SW480 (cell line): ENCODE results near the gene SUGP1.

ENCODE experiments used
- DNase-seq: peaks from one replicate; pipeline ENCODE4 v3.0.0-alpha.2; 2016; ENCODE audit warnings: low spot score

SUGP1 gene

DNA sequence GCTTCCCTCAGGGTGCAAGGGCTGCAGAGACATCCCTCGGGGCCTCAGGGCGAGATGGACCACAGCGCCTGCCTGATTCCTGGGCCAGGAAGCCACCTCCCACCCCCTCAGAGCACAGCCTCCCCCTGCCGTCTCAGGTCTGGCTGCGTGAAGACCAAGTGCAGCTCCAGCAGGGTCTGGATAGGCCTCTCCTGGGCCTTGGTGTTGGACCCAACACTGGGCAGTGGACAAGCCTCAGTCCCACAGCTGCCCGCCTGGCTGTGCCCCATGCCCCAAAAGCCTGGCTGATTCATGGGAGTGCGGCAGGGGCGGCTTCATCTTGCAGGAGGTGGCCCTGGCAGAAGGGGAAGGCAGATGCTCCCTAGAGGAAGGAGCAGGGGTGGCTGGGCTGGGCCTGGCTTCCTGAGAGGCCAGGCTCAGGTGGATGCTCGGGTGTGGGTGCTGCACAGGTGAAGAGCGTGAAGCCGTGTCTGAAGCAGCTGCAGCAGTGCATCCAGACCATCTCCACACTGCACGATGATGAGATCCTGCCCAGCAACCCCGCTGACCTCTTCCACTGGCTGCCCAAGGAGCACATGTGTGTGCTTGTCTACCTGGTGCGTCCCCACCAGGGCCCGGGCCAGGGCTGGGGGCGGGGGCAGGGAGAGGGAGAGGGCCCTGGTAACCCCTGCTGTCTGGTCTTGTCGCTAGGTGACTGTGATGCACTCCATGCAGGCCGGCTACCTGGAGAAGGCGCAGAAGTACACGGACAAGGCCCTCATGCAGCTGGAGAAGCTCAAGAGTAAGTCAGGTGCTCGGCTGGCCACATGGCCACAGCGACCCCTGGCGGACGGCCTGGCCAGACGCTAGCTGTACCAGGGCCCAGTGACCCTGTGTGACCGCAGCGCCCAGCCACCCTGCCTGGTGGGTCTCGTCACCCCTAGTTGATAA, 22.0 kb upstream of the SUGP1 start:
- DNase-seq, result peak; percentile 49

DNA sequence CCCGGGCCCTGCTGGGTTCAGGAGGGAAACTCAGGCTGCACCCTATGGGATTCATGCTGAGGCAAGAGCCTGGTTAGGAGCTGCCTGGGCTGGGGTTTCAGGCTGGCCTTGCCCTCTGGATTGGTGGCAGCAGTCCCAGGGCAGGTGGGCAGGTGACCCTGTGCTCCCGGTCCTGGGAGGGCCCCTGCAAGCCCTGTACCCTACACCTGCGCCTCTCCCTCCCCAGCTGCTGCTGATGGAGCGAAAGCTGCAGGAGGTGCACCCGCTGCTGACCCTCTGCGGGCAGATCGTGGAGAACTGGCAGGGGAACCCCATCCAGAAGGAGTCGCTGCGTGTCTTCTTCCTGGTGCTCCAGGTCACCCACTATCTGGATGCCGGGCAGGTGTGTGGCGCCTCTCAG, 20.7 kb upstream of the SUGP1 start:
- DNase-seq, result no peak

DNA sequence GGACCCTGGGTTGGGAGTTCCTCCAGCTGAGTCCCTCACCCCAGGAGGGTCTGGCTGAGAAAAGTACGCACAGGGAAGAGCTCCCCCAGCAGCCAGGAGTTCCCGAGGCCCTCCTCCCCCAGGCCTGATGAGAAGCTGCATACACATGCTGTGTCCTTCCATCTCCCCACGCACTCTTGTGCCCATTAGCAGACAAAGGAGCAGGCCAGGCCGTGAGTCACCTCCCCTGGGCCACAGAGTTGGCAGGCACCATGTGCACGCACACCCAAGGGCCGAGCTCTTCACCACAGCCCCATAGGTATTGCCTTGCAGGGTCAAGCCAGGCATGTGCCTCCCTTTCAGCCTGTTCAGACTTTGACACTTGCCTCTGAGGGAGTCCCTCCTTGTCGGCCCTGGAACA, 17.8 kb upstream of the SUGP1 start:
- DNase-seq, result no peak

DNA sequence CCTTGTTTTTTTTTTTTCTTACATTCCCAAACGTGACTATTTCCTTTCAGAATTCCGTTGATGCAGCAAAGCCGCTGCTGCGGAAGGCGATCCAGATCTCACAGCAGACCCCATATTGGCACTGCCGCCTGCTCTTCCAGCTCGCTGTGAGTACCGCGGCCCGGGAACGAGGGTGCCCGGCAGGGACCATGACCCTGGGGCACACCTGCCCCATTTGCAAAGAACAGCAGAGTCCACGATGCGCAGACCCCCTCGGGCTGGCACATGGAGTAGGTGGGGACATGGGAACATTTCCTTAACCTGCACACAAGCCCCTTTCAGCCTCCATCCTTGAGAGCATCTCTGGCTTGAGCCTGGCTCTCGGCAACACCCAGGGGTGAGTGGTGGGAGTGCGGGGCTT, 16.8 kb upstream of the SUGP1 start:
- no peak for DNase-seq

DNA sequence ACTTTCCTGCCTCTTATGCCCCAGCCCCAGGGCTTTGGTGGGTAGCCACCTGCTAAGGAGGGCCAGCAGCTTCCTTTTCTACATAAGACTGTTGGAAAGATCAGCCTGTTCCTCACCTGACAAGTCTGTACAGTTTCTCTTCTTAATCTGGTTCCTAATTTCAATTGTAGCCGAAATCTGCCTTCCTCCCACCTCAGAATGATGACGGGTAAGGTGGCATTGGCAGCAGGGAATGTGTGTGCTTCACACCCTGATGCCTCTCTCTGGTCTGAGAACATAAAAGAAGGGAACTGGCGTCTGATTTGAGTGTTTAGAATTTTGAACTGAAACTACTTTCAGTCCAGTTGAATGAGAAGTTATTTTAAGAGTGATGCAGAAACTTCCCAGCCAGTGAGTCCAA, 16.3 kb upstream of the SUGP1 start:
- no peak for DNase-seq

DNA sequence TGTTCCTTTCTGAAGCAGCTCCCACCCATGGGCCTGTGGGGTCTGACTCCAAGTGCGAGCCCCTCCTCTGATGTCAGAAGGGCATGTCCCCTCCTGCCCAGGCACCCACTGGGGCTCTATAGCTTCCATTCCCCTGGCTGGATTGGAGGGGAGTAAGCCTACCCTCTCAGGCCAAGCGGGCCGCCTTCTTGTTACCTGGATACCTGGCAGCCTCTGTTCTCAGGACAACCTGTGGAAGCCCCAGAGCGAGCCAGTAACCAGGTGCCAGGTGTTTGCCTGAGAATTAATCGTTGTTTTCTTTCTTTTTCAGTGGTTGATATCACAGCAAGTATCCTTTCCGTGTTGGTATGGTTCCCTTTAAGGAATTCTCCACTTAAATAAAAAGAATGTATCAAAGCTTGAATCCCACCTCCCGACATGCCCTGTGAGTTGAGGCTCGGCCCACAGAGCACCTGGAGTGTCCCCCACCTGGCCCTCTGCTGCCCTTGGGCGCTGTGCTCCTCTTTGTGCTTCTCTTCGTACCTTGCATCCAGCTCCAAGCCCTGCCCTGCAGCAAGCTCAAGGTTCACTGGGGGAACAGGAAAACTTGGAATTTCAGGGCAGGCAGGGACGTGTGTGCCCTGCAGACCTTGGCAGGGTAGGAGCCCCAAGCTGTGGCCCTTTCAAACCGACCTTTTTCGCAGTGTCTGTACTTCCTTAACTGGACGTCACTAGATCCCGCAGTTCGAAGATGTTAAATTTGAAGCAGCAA, 15.3 kb upstream of the SUGP1 start:
- no peak for DNase-seq

DNA sequence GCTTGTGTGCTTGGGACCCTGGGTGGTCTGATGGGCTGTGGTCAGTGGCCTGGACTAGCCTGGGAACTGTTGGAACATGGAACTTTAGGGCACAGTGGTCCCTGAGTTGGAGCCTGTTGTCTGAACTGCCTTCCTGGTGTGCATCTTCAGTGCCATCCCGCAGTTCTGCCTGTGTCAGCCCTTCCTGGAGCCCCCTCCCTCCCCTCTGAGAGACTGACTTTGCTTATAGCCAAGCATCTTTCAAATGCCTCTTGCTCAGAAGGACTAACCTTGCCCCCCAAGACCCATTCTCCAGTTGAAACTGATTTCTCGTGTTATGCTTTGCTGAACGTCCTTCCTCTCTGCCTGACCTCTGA, 14.7 kb upstream of the SUGP1 start:
- no peak for DNase-seq

DNA sequence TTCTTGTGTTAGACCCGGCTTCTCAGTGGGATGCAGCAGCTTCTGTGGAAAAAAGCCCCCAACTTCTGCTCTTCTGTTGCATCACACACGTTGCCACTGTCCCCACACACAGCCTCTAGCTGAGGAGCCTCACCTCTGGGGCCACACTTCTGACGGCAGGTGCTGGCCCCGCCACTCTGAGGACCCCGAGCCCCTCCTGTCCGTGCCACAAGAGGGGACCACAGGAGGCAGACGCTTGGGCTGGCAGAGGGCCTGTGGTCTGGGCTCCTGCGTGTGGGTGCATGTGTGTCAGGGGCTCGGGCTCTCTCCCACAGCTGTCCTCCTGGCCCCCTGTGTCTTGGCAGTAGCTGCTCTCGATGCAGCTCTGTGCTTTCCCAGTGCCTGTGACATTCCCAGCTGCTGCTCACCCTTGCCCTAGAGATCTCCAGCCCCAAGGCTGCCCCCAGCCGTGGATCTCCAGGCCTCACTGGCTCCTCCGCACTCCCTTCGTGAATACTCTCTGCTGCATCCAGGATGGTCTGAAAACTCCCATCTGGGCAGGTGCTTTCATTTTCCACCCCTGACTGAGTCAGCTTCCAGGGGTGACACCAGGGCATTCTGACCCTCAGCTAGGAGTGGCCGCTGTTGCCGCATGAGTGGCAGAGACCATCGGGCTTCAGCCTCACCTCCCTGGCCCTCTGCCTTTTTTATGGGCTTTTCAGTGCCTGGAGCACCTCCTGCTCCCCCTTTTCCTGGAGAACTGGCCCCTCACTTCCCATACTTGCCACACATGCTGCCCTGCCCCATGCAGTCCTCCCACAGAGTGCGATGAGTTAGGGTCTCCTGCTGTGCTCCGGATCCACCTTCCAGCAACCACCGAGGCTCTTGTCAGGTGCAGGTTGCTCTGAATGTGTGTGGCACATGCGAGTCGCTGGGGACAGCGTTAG, 14.0 kb upstream of the SUGP1 start:
- no peak for DNase-seq

DNA sequence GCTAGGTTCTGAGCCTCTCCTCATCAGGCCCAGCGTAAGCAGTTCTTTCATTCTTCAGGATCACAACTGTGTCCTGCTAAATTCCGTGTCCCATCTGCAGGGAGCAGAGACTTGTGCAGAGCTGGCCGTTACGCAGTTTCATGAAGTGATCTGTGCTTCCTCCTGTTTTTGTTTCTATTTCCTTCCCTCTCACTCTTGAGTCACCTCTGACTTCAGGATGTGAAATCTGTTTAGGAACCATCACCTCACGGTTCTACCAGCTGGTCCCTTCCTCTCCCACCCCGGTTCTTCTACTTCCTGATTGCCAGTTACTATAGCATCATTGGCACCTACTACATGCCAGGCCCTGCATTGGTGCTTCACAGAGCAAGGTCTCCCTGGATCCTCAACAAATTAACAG, 8.8 kb upstream of the SUGP1 start:
- no peak for DNase-seq

DNA sequence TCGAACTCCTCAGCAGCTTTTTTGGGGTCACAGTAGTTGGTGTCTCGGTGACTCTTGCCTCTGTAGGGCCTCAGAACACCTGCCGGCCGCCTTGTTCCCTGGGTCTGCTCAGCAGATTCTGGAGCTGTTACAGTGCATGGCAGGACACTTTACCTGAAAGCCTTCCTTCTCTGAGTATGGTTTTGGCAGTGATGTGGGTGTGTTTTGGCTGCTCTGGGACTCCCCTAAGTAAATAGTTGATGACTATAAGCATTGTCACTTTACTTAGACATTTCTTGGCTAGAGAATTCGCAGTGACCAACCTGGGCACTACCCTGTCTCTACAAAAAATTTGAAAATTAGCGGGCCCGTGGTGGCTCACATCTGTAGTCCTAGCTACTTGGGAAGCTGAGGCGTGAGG, 7.4 kb upstream of the SUGP1 start:
- no peak for DNase-seq

DNA sequence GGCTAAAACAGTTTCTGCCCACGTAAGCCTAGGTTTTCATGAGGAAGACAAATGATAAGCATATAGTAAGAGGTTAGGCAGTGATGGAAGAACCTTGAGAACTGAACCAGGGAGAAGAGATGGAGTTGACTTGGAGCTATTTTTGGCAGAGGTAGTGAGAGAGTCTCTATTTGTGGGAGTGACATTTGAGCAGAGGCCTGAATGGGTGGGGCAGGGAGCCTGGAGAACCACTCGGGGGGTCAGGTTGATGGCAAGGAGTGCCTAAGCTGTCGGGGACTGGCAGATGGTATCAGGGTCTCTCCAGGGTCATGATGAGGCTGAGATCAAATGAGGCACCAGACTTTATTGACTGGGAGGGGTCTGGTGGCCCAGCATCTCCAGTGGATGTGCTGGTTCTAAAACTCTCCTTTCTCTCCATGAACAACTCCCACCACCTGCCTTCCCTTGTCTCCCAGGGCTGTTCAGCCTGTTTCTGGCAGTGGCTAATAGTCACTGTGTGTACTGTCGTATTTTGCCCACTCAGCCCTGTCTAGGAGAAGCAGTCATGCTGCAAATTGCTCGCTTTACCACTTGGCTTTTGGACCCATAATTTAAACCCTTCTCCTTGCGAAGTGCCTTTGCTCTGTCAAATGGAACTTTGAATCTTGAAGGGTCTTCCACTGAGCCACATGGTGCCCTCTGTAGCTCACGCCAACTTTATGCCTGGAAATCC, 3.9 kb upstream of the SUGP1 start:
- no peak for DNase-seq

DNA sequence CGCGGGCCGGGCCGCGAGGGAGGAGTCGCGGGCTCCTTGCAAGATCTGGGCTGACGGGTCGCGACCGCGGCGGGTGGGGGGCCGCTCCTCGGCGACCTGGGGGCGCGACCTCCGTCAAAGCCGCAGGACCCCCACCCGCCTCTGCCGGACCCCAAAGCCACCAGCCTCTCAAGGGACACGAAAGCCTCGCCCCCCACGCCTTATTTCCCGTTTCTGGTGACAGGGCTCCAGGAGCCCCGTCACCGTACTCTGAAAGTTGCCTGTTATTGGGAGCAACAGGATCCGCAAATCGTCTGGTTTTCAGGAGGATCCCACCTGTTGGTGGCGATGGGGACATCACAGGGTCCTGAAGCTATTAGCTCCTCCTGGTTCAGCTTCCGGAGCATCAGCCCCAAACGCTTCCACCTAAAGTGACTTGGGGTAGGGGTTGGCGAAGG, 850 bp upstream of the SUGP1 start:
- peak; percentile 33 for DNase-seq

DNA sequence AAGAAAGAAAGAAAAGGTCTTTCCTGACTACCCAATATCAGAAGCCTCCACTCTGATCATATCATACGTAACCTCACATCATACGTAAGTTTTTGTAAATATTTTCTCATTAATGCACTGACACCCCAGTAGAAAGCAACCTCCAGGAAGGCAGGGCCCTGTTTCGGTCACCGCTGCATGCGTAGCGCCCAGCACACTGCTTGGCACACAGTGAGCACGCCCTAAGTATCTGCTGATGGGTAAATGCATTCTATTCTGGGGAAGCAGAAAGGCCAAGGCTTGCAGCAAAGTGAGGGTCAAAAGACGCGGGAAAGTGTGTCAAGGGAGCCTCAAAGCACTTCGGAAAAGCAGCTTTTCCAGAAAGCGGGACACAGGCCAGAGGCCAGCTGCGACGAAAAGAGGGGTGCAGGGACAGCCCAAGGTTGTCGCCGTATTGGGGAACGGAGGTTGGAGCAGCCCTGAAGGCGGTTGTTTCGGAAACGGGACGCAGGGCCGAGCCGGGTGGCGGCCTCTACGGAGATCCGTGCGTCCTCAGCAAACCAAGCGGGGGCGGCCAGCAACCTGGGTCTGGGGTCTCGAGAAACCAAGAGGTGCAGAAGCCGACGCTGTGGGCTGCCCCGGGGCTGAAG, 463 bp downstream of the SUGP1 start:
- DNase-seq, result no peak

DNA sequence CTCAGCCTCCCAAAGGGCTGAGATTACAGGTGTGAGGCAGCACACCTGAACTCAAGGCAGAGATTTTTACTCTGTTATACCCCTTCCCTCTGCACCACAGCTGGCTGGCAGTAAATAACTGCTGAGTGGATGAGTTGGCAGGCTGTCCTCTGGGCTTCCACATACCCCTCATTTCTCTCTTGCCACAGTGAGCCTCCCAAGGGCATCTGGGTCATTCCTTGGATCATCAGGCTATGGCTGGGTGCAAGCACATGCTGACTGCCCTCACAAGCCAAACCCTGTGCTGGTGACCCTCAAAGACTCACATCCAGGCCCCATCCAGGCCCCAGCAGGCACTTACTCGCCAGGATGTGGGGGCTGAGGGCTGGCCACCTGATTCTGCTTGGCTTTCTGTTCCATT, 4.2 kb downstream of the SUGP1 start:
- no peak for DNase-seq

DNA sequence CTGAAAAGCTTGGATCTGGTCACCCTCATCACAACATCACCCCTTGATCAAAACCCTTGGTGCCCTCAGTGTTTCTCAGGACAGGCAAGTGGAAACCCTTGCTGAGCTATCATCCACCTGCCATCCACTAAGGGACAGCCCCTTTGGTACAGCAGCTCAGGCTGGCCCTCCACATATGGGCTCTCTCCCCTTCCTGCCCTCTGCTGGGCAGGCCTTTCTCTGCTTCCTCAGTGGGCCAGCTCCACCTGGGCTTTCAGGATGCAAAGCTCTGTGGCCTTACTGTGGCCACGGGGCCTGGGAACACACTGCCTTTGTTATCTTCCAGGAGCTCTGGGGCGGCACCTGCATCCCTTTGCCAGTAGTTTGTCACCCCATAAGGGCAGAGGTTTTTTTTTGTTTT, 4.9 kb downstream of the SUGP1 start:
- no peak for DNase-seq

DNA sequence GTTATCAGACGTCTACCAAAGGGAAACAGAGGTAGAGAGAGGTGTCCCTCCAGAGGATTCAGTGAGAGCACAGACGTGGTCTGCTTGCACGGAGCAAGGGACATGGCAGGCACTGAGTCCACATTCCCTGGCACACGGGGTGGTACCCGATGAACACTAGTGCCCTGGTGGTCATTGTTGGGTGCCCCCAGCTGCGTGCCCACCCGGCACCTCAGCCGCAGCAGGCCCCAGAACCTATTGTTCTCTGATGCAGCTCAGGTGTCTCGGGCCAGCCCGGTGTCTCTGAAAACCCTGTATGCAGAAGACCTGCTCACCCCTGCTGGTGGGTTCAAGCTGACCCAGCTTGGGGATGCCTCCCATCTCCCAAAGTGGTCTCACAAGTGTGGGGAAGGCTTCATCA, 11.9 kb downstream of the SUGP1 start:
- DNase-seq, result no peak

DNA sequence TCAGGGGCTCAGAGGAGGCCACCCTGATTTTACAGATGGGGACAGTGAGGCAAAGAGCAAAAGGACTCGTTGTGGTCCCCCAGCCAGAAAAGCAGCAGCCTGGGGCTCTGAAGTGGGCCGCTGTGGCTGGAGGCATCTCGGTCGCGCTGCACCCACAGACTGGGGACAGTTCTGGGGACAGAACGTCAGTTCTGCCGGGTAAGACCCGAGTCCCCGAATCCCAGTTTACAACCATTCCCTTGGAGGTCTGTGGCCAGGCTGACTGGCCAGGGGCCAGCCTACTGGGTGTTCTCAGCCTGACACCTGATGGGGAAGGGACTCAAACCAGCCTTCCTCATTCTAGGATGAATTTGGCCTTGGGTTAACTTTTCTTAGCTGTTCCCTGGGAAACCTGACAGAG, 14.1 kb downstream of the SUGP1 start:
- DNase-seq, result no peak

DNA sequence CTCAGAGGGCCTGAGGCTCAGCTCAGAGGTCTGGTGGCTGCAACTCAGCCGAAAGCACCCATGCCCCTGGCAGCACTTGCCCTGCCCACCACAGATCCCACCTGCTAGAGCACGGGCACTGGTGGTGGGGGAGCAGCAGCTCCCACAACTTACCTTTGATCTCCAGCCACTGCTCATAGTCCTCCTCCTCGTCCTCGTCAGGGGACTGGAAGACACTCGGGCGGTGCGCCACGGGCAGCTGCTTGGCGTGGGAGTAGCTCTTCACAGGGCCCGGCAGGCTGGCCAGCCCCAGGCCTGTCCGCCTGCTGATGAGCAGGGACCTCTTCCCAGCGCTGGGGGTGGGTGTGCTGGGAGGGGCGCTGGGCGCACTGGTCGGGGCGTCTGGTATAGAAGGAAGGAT, 14.6 kb downstream of the SUGP1 start:
- DNase-seq, result no peak

DNA sequence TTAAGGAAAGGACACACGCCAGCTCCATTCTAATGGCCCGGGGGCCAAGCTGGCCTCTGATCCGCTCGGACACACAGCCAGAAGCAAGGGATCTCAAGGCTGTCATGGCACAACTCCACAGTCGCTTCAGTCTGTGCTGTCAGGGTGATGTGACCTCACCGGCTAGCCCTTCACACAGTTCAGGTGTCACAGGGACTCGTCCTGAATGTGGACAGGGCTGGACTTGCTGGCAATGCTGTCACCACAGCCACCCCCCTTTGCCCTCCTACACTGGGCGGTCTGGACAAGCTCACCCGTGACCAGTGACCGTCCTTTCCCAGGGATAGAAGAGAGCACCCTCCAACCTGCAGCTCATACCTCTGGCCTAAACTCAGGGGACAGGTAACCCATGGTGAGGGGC, 15.2 kb downstream of the SUGP1 start:
- DNase-seq, result no peak

DNA sequence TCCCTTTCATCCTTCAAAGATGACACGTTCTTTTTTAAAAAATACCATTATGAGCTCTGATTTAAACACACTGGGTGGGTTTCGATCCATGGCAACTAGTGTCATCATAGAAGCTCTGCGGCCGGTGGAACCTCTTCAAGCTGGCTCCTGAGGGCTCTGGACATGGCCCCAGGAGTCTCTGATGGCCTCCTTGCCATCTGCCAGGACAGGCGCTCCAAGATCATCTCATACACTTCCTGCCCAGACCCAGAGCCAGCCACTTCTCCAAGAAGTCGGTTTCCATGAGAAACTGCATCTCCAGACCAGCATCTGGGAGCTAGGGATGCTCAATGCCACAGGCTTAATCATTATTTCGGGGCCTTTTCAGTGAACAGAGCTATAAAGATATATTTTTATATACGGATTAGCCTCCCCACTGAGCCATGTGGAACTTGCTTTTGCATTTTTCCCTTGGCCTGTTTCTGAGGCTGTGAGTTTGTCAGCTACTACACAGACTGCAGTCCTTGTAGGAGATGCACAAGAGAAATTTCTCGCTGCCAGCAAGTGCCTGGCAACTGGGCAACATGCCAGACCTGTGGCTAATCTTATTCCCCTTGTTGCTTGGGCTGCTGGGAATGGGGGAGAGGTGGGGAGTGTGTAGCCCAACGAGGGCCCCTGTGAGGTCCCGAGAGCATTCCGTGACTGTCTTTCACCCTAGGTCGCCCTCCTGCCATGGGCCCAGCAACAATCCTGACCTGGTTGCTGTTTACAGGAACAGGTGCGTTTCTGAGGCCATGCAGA, 15.9 kb downstream of the SUGP1 start:
- no peak for DNase-seq

DNA sequence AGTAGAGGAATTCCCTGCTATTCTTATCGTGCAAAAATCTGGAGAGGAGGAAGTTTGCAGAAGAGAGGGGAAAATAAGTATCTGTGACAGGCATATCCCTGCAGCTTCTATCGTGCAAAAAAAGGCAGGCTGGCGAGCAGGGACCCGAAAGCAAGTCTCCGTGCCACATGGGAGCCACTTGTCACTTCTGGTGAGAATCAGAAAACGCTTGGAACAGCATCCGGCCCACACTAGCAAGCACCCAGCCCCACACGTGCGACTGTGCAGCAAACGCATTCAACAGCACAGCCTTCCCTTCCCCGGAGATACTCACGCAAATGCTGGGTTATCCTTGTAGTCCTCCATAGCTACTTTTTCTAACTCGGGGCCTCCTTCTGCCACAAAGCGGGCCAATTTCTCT, 16.9 kb downstream of the SUGP1 start:
- DNase-seq, result no peak
